DND-41 (cell line): Measurements from ENCODE around the gene SUN5.

Experiments used
- ATAC-seq: fragments of 200-7000 bp; cut with Tn5 transposase; 3 replicates; pipeline ENCODE4 v1.9.1; 2021; ENCODE audit warnings: low read depth; ENCODE audit not compliant: insufficient read depth
- DNase-seq: peaks from one replicate; pipeline ENCODE4 v3.0.0-alpha.2; 2020
- H2AFZ ChIP-seq: 2 replicates; pipeline ENCODE4 v1.6.0; 2012; ENCODE audit warnings: low read depth, low read length
- H3K27ac ChIP-seq: 2 replicates; pipeline ENCODE4 v1.5.1; 2012; ENCODE audit warnings: low read length, inconsistent platforms
- H3K27me3 ChIP-seq: fragments of 200-600 bp; sonication (generic); 2 replicates; pipeline ENCODE4 v1.6.0; 2012; ENCODE audit warnings: low read length, mild to moderate bottlenecking, inconsistent platforms; ENCODE audit not compliant: insufficient read depth, poor library complexity
- H3K36me3 ChIP-seq: 2 replicates; pipeline ENCODE4 v1.5.1; 2012; ENCODE audit warnings: low read length, inconsistent platforms; ENCODE audit not compliant: insufficient read depth
- H3K4me1 ChIP-seq: 2 replicates; pipeline ENCODE4 v1.5.1; 2012; ENCODE audit warnings: mild to moderate bottlenecking, low read length; ENCODE audit not compliant: insufficient read depth
- H3K4me2 ChIP-seq: 2 replicates; pipeline ENCODE4 v1.6.0; 2012; ENCODE audit warnings: mild to moderate bottlenecking, moderate library complexity, low read length, inconsistent platforms; ENCODE audit not compliant: insufficient read depth
- H3K4me3 ChIP-seq, 2 experiments: fragments of 200-600 bp in 1 of 2; shearing (Covaris generic) in 1 of 2; 2 replicates each; pipeline ENCODE4 v1.5.1; 2012 to 2016; ENCODE audit warnings: inconsistent platforms in 2 of 2, low read length in 2 of 2, mild to moderate bottlenecking in 2 of 2, low read depth in 1 of 2, moderate library complexity in 1 of 2
- H3K79me2 ChIP-seq: 2 replicates; pipeline ENCODE4 v1.6.0; 2012; ENCODE audit warnings: low read length, inconsistent platforms; ENCODE audit not compliant: insufficient read depth
- H3K9ac ChIP-seq: 2 replicates; pipeline ENCODE4 v1.6.0; 2012; ENCODE audit warnings: low read depth, mild to moderate bottlenecking, inconsistent platforms, low read length, moderate library complexity
- H3K9me3 ChIP-seq: 2 replicates; pipeline ENCODE4 v1.5.1; 2012; ENCODE audit warnings: low read length, moderate library complexity, mild to moderate bottlenecking, inconsistent platforms; ENCODE audit not compliant: insufficient read depth, severe bottlenecking
- H4K20me1 ChIP-seq: 2 replicates; pipeline ENCODE4 v1.6.0; 2012; ENCODE audit warnings: low read length; ENCODE audit not compliant: insufficient read depth
- CTCF ChIP-seq: IDR thresholded peaks from 2 replicates; pipeline ENCODE4 v1.5.1; 2012; ENCODE audit warnings: borderline replicate concordance, low read length, moderate library complexity, mild to moderate bottlenecking; ENCODE audit not compliant: poor library complexity, severe bottlenecking; ENCODE audit errors: extremely low read depth
- EZH2 ChIP-seq: IDR thresholded peaks from 3 replicates; pipeline ENCODE4 v1.6.1; 2012; ENCODE audit warnings: borderline replicate concordance, low read depth, mild to moderate bottlenecking, moderate library complexity, low read length, inconsistent platforms; ENCODE audit not compliant: severe bottlenecking

The SUN5 gene

GRCh38 chr20:33010133-33010504 lies 5.9 kb upstream of the SUN5 start:
- H3K79me2 ChIP-seq = no peaks in the 10 kb centered on the region
- H3K4me2 ChIP-seq = no peak overlapping the region
- no peak overlapping the region for H3K27ac ChIP-seq
- no peaks in the 10 kb centered on the region for H3K36me3 ChIP-seq
- no peak overlapping the region for H3K4me3 ChIP-seq
- no peak for TF ChIP-seq CTCF
- TF ChIP-seq EZH2 = no peak
- no peaks in the 10 kb centered on the region for H3K27me3 ChIP-seq
- DNase-seq (no peak), ATAC-seq (no peak)
- H3K4me1 ChIP-seq = no peaks in the 10 kb centered on the region
- H4K20me1 ChIP-seq = no peaks in the 10 kb centered on the region
- no peaks in the 10 kb centered on the region for H3K9me3 ChIP-seq
- H3K9ac ChIP-seq = no peak overlapping the region
- H2AFZ ChIP-seq = no peak overlapping the region

- Histone ChIP-seq H2AFZ (no peak overlapping the region), H3K27me3 (no peaks in the 10 kb centered on the region), H3K4me1 (no peaks in the 10 kb centered on the region), H3K36me3 (no peaks in the 10 kb centered on the region), H3K4me3 (no peak overlapping the region), H3K79me2 (no peaks in the 10 kb centered on the region), H3K9ac (no peak overlapping the region), H4K20me1 (no peaks in the 10 kb centered on the region), H3K4me2 (no peak overlapping the region), H3K9me3 (no peaks in the 10 kb centered on the region), H3K27ac (no peak overlapping the region)
- ATAC-seq (no peak), DNase-seq (no peak)
- TF ChIP-seq CTCF = no peak
- no peak for TF ChIP-seq EZH2
Observed at GRCh38 chr20:33009214-33010132, 5.2 kb upstream of the SUN5 start.

GRCh38 chr20:33008336-33009213 lies 4.3 kb upstream of the SUN5 start:
- no peaks in the 10 kb centered on the region for H3K4me1 ChIP-seq
- no peak overlapping the region for H3K4me3 ChIP-seq
- H3K4me2 ChIP-seq = no peak overlapping the region
- no peak for TF ChIP-seq CTCF
- no peak for TF ChIP-seq EZH2
- H3K36me3 ChIP-seq = no peaks in the 10 kb centered on the region
- no peaks in the 10 kb centered on the region for H3K9me3 ChIP-seq
- H2AFZ ChIP-seq = no peak overlapping the region
- no peaks in the 10 kb centered on the region for H3K27me3 ChIP-seq
- H3K27ac ChIP-seq = no peak overlapping the region
- no peaks in the 10 kb centered on the region for H3K79me2 ChIP-seq
- ATAC-seq (no peak), DNase-seq (no peak)
- no peaks in the 10 kb centered on the region for H4K20me1 ChIP-seq
- H3K9ac ChIP-seq = no peak overlapping the region
